Endothelial cell of umbilical vein (primary cell): ENCODE data around the gene TNPO1. TPM values are rescaled to one million over a fixed set of nuclear protein-coding genes. Genes with fewer than 3 reads are reported as not detected.

ENCODE experiments used
- BruUV-seq: library from RNA; stranded (reverse); fragments of 400-500 nt; replicated peaks from 2 replicates; lab custom pipeline; 2021; lab: Mats Ljungman, UMichigan
- CTCF ChIA-PET: fragments of 300-600, 350-600 bp; sonication (Branson Sonifier 250); formaldehyde crosslinking; loops from one replicate; lab custom pipeline; 2021; ENCODE audit warnings: antibody characterized with exemption, inconsistent platforms; lab: Charles Lee
- POLR2A ChIA-PET: fragments of 300-600, 350-600 bp; sonication (Branson Sonifier 250); formaldehyde crosslinking; loops from one replicate; lab custom pipeline; 2021; ENCODE audit warnings: antibody characterized with exemption, inconsistent platforms; lab: Charles Lee
- DNase-seq: peaks from one replicate; pipeline ENCODE4 v3.0.0-alpha.2; 2011; ENCODE audit warnings: low read depth, low spot score
- FAIRE-seq: peaks from 2 replicates; lab custom pipeline; 2011; peaks lifted over from hg19 to GRCh38; lab: Jason Lieb, UNC
- H2AFZ ChIP-seq: 2 replicates; pipeline ENCODE4 v1.6.0; 2012; ENCODE audit warnings: low read depth, low read length, control low read depth, inconsistent platforms
- H3K27ac ChIP-seq: 2 replicates; pipeline ENCODE4 v1.5.1; 2011; ENCODE audit warnings: low read depth, mild to moderate bottlenecking, control low read depth, low read length, moderate library complexity; ENCODE audit not compliant: insufficient read depth
- H3K27me3 ChIP-seq, 2 experiments: 2 replicates each; pipeline versions ENCODE4 v1.6.0 to v1.6.1; 2011; ENCODE audit warnings: low read length in 2 of 2, mixed read lengths in 1 of 2; ENCODE audit not compliant: control insufficient read depth in 2 of 2, insufficient read depth in 2 of 2
- H3K36me3 ChIP-seq, 2 experiments: 2 replicates in 1 of 2; 3 replicates in 1 of 2; pipeline ENCODE4 v1.5.1; 2011; ENCODE audit warnings: low read length in 2 of 2, mild to moderate bottlenecking in 1 of 2, moderate library complexity in 1 of 2; ENCODE audit not compliant: control insufficient read depth in 2 of 2, insufficient read depth in 2 of 2; ENCODE audit errors: extremely low read depth in 1 of 2
- H3K4me1 ChIP-seq: 3 replicates; pipeline ENCODE4 v1.5.1; 2011; ENCODE audit warnings: mild to moderate bottlenecking, low read length; ENCODE audit not compliant: control insufficient read depth, insufficient read depth; ENCODE audit errors: extremely low read depth
- H3K4me2 ChIP-seq: 2 replicates; pipeline ENCODE4 v1.6.1; 2011; ENCODE audit warnings: low read length, control low read depth, mixed read lengths; ENCODE audit not compliant: insufficient read depth
- H3K4me3 ChIP-seq, 3 experiments: fragments of 200-600 bp in 1 of 3; sonication (generic), shearing (Covaris generic) in 1 of 3; replicated peaks in 1 of 3; 2 replicates each; pipeline ENCODE4 v1.5.1; 2011 to 2016; ENCODE audit warnings: control low read depth in 3 of 3, low read length in 3 of 3, mild to moderate bottlenecking in 2 of 3, inconsistent platforms in 1 of 3, low read depth in 1 of 3, moderate library complexity in 1 of 3; ENCODE audit not compliant: insufficient read depth in 1 of 3
- H3K79me2 ChIP-seq: 2 replicates; pipeline ENCODE4 v1.6.0; 2012; ENCODE audit warnings: low read length, inconsistent platforms; ENCODE audit not compliant: control insufficient read depth, insufficient read depth
- H3K9ac ChIP-seq: replicated peaks from 2 replicates; pipeline ENCODE3; 2011; ENCODE audit warnings: low read length, control low read depth; ENCODE audit not compliant: insufficient read depth; ENCODE audit errors: extremely low read depth
- H3K9me1 ChIP-seq: replicated peaks from 3 replicates; pipeline ENCODE4 v1.6.0; 2011; ENCODE audit warnings: mild to moderate bottlenecking, low read length; ENCODE audit not compliant: control insufficient read depth, insufficient read depth; ENCODE audit errors: extremely low read depth
- H3K9me3 ChIP-seq: replicated peaks from 2 replicates; pipeline ENCODE4 v1.5.1; 2012; ENCODE audit warnings: low read length, inconsistent platforms; ENCODE audit not compliant: control insufficient read depth, insufficient read depth
- H4K20me1 ChIP-seq: replicated peaks from 2 replicates; pipeline ENCODE3; 2011; ENCODE audit warnings: mild to moderate bottlenecking, low read length; ENCODE audit not compliant: control insufficient read depth, insufficient read depth; ENCODE audit errors: extremely low read depth
- CTCF ChIP-seq, 2 donors: IDR thresholded peaks; 1 replicate in 1 of 2; 2 replicates in 1 of 2; pipeline ENCODE4 v1.5.1; 2011; ENCODE audit warnings: low read length in 2 of 2, mild to moderate bottlenecking in 2 of 2, moderate library complexity in 2 of 2, control low read depth in 1 of 2, inconsistent platforms in 1 of 2, low read depth in 1 of 2; ENCODE audit not compliant: insufficient read depth in 1 of 2; ENCODE audit errors: extremely low read depth in 1 of 2
- EZH2 ChIP-seq: IDR thresholded peaks from 2 replicates; pipeline ENCODE4 v1.6.1; 2012; ENCODE audit warnings: borderline replicate concordance, low read depth, mild to moderate bottlenecking, moderate library complexity, low read length, inconsistent platforms; ENCODE audit not compliant: severe bottlenecking
- FOS ChIP-seq: IDR thresholded peaks from 2 replicates; pipeline ENCODE4 v1.6.1; 2011; ENCODE audit warnings: mild to moderate bottlenecking, low read length, moderate library complexity, borderline replicate concordance; ENCODE audit not compliant: insufficient read depth
- GATA2 ChIP-seq: IDR thresholded peaks from 2 replicates; pipeline ENCODE4 v1.7.0; 2011; ENCODE audit warnings: low read depth, mild to moderate bottlenecking, moderate library complexity, mixed read lengths, low read length; ENCODE audit not compliant: insufficient read length, insufficient read depth
- MYC ChIP-seq: IDR thresholded peaks from one replicate; pipeline ENCODE4 v1.6.1; 2011; ENCODE audit warnings: mild to moderate bottlenecking, low read depth, low read length
- POLR2A ChIP-seq: IDR thresholded peaks from 2 replicates; pipeline ENCODE4 v1.6.1; 2012; ENCODE audit warnings: low read depth, mild to moderate bottlenecking, control low read depth, low read length
- POLR2AphosphoS5 ChIP-seq: IDR thresholded peaks from 2 replicates; pipeline ENCODE4 v1.6.1; 2012; ENCODE audit warnings: low read depth, mild to moderate bottlenecking, control low read depth, low read length, moderate library complexity; ENCODE audit not compliant: insufficient read depth
- dilution Hi-C: fragments of 300-500 bp; cut with MboI; formaldehyde crosslinking; loops from one replicate; pipeline ENCODE4 v1.15.0; 2019; ENCODE audit warnings: low sequenced_read_pairs; ENCODE audit not compliant: extremely low pct_ligation_motif_present
- intact Hi-C: fragments of 100-400 bp; cut with micrococcal nuclease; formaldehyde crosslinking; loops from one replicate; pipeline ENCODE4 v1.10.0; 2022
- polyA plus RNA-seq, 4 experiments: library from polyadenylated mRNA; depleted of rRNA in 3 of 4; stranded (reverse) in 3 of 4; unstranded in 1 of 4; fragments of >200 nt; gene quantifications; 2 replicates each; pipeline versions ENCODE4 v1.2.1 to v1.2.3, GENCODE V29; 2011 to 2012; ENCODE audit warnings: missing spikeins in 1 of 4
- total RNA-seq: library from RNA; stranded (reverse); gene quantifications from 2 replicates; pipeline ENCODE4 v1.2.3, GENCODE V29; 2021

Gene TNPO1
- total and polyA plus RNA-seq, 2 donors (not counting 3 experiments of a cell fraction or from before 2014, with no cell fraction given), result 65.6 to 298 TPM

GRCh38 chr5:72814864-72815263 lies 1.6 kb upstream of the TNPO1 start:
- TF ChIP-seq FOS (no peak), GATA2 (no peak), CTCF (IDR thresholded peaks at IDR 0.05; ENCODE audit: extremely low read depth in 1 of 2, insufficient read depth in 1 of 2, low read depth in 1 of 2, low read length in 2 of 2) (no peak), EZH2 (no peak), POLR2A (no peak), POLR2AphosphoS5 (no peak), MYC (no peak)
- ChIA-PET CTCF (no interaction called here), POLR2A (no interaction called here)
- Histone ChIP-seq H3K9me1 (no peaks in the 10 kb centered on the region), H3K36me3 (no peaks in the 10 kb centered on the region), H3K4me3 (no peak overlapping the region), H3K27ac (no peak overlapping the region), H4K20me1 (no peaks in the 10 kb centered on the region), H3K79me2 (peaks cover 34% of the 10 kb centered on the region), H3K27me3 (no peaks in the 10 kb centered on the region), H3K9ac (peak overlapping the region; percentile 100), H3K4me1 (peaks cover 28% of the 10 kb centered on the region), H2AFZ (no peak overlapping the region), H3K4me2 (peak overlapping the region; percentile 99), H3K9me3 (no peaks in the 10 kb centered on the region)
- DNase-seq (no peak), FAIRE-seq (no peak)
- intact Hi-C loops (loop anchor here (10.0 kb wide), 1 partner anchor 290 kb away; no protein-coding TSS in a partner anchor), dilution Hi-C loops (loop anchor here (25.0 kb wide), 1 partner anchor 228 kb away; no protein-coding TSS in a partner anchor)
- BruUV-seq, result no TSS peak
